GM18499 (cell line): ENCODE data around the gene LUZP2.

Experiments
- ATAC-seq: cut with Tn5 transposase; IDR thresholded peaks from one replicate; pipeline ENCODE4 v1.9.1; 2021; ENCODE audit warnings: moderate number of reproducible peaks; ENCODE audit not compliant: insufficient read depth, unreplicated experiment

LUZP2 gene

GRCh38 chr11:24781288-24781687 is 284.4 kb downstream of the LUZP2 start:
- ATAC-seq, result no peak

- ATAC-seq, result no peak
Observed at GRCh38 chr11:24793479-24793878, 296.6 kb downstream of the LUZP2 start.

- ATAC-seq, result no peak
Observed at GRCh38 chr11:24794064-24794463, 297.2 kb downstream of the LUZP2 start.

- ATAC-seq, result no peak
Observed at GRCh38 chr11:24805671-24806070, 308.8 kb downstream of the LUZP2 start.

GRCh38 chr11:24808173-24808572 is 311.3 kb downstream of the LUZP2 start:
- ATAC-seq, result no peak

- no peak for ATAC-seq
Observed at GRCh38 chr11:24819006-24819405, 322.2 kb downstream of the LUZP2 start.

- ATAC-seq, result no peak
Observed at GRCh38 chr11:24819863-24820434, 323.1 kb downstream of the LUZP2 start.

GRCh38 chr11:24820541-24820940 is 323.7 kb downstream of the LUZP2 start:
- ATAC-seq, result no peak

GRCh38 chr11:24828938-24829605 is 332.2 kb downstream of the LUZP2 start:
- ATAC-seq, result no peak

- ATAC-seq, result no peak
Observed at GRCh38 chr11:24833573-24833972, 336.7 kb downstream of the LUZP2 start.

- ATAC-seq, result no peak
Observed at GRCh38 chr11:24837112-24837511, 340.3 kb downstream of the LUZP2 start.

- ATAC-seq, result no peak
Observed at GRCh38 chr11:24842308-24842707, 345.5 kb downstream of the LUZP2 start.

GRCh38 chr11:24844406-24844805 is 347.6 kb downstream of the LUZP2 start:
- ATAC-seq, result no peak

- no peak for ATAC-seq
Observed at GRCh38 chr11:24848857-24849256, 352.0 kb downstream of the LUZP2 start.

- no peak for ATAC-seq
Observed at GRCh38 chr11:24855951-24856350, 359.1 kb downstream of the LUZP2 start.

- no peak for ATAC-seq
Observed at GRCh38 chr11:24859801-24860300, 363.0 kb downstream of the LUZP2 start.

GRCh38 chr11:24861440-24861839 is 364.6 kb downstream of the LUZP2 start:
- no peak for ATAC-seq

GRCh38 chr11:24866743-24867142 is 369.9 kb downstream of the LUZP2 start:
- no peak for ATAC-seq

- ATAC-seq, result no peak
Observed at GRCh38 chr11:24870048-24870447, 373.2 kb downstream of the LUZP2 start.

- ATAC-seq, result no peak
Observed at GRCh38 chr11:24872186-24872585, 375.3 kb downstream of the LUZP2 start.

GRCh38 chr11:24872651-24873311 is 375.9 kb downstream of the LUZP2 start:
- ATAC-seq, result no peak

GRCh38 chr11:24880962-24881361 is 384.1 kb downstream of the LUZP2 start:
- ATAC-seq, result no peak
